NCI-H748 (cell line): ENCODE results near the gene DISP2.

Source experiments
- DNase-seq: peaks from one replicate; lab custom pipeline; 2025; ENCODE audit not compliant: unreplicated experiment; lab: John Stamatoyannopoulos, UW

DISP2 gene

GRCh38 chr15:40342416-40343320 lies 15.4 kb upstream of the DISP2 start:
- DNase-seq, result no peak

GRCh38 chr15:40343512-40343911 lies 14.5 kb upstream of the DISP2 start:
- DNase-seq, result no peak

- no peak for DNase-seq
Observed at GRCh38 chr15:40344217-40344616, 13.8 kb upstream of the DISP2 start.

- peak; percentile 42 for DNase-seq
Observed at GRCh38 chr15:40344631-40345120, 13.3 kb upstream of the DISP2 start.

- DNase-seq, result no peak
Observed at GRCh38 chr15:40345225-40345866, 12.7 kb upstream of the DISP2 start.

GRCh38 chr15:40345867-40346578 lies 12.0 kb upstream of the DISP2 start:
- DNase-seq, result no peak

- DNase-seq, result no peak
Observed at GRCh38 chr15:40346579-40347558, 11.2 kb upstream of the DISP2 start.

- DNase-seq, result no peak
Observed at GRCh38 chr15:40347559-40348473, 10.2 kb upstream of the DISP2 start.

GRCh38 chr15:40348474-40348870 lies 9.5 kb upstream of the DISP2 start:
- no peak for DNase-seq

GRCh38 chr15:40349163-40349562 lies 8.9 kb upstream of the DISP2 start:
- no peak for DNase-seq

GRCh38 chr15:40352281-40352901 lies 5.6 kb upstream of the DISP2 start:
- no peak for DNase-seq

- no peak for DNase-seq
Observed at GRCh38 chr15:40353697-40354096, 4.3 kb upstream of the DISP2 start.

- no peak for DNase-seq
Observed at GRCh38 chr15:40354408-40355171, 3.4 kb upstream of the DISP2 start.

- no peak for DNase-seq
Observed at GRCh38 chr15:40355976-40356585, 1.9 kb upstream of the DISP2 start.

GRCh38 chr15:40357246-40357645 lies 773 bp upstream of the DISP2 start:
- DNase-seq, result no peak

- DNase-seq, result peak; percentile 48
Observed at GRCh38 chr15:40358471-40359353, 693 bp downstream of the DISP2 start.

GRCh38 chr15:40360015-40360414 lies 2.0 kb downstream of the DISP2 start:
- DNase-seq, result no peak
